Left renal pelvis (tissue), 4 donors: ENCODE results near the gene KLHL24. TPM values are rescaled to one million over a fixed set of nuclear protein-coding genes. Genes with fewer than 3 reads are reported as not detected.
"Not testable (repeated sequence)": the region's sequence is repeated elsewhere in the genome, so short reads cannot be mapped to it uniquely, and the experiment has no call there.

ENCODE experiments used
- DNase-seq, 4 donors: peaks; one replicate each; pipeline ENCODE4 v3.0.0-alpha.2; 2013; ENCODE audit warnings: low read depth in 4 of 4, low spot score in 3 of 4
- polyA plus RNA-seq, 4 donors: library from polyadenylated mRNA; unstranded; fragments of 120-200 nt; gene quantifications; one replicate each; pipeline ENCODE4 v1.2.1, GENCODE V29; 2013; ENCODE audit not compliant: insufficient read length in 4 of 4

Gene KLHL24
- polyA plus RNA-seq, 4 donors, result 40.5 to 53.9 (median 47.2) TPM

DNA sequence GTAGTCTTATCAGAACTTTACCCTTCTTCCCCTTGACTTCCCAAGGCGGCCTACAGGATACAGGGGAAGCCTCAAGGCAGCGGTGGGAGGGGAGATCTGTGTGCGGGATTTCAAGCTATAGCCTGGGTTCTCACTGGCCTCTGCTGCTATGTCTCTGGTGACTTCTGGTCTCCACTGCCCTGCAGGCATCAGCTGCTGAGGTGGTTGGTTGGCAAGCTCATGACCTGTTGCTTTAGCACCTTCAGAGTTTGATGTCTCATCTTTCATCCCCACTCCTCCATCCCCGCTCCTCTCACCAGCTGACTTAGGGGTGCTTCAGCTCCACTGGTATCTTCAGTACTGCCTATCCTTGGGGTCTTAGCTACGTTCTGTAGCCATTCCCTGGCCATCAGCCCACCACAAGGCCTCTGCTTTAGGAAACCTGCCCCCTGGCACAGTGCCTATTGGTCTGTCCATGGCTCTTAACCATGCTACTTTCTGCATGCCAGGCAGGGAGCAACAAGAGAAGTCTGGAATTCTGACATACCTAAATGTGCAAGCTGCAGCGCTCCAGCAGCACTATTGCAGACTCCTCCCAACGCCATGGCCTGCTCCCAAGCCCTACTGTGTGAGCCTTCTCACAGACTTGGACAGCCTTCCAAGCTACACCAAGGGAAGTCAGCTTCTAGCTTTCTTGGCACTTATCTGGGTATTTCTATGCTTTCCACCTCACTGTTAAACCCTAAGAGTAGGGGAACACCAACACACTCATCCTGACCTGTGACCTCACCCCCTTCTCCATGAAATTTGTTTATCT is 60.3 kb downstream of the KLHL24 start:
- DNase-seq, result no peak

DNA sequence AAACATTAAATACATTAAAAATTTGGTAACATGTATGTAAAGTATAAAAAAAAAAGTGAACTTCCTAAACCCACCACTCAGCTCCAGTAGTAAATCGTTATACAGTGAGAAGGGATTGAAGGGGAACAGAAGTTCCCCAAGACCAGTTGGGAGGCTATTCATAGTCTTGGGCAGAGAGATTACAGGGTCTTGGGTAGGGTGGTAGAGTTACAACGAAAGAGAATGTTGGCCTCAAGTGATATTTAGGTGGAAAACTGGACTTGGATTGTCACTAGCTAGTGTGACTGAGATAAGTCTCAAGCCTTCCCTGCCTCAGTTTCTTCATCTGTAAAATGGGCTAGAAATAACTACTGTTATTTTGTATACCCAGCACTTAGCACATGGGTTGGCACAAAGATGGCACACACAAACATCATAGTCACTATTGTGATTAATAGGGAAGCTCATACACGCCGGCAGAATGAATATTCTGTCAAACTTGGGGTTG is 61.7 kb downstream of the KLHL24 start:
- peak in 1 of 4 donors; percentile 8 for DNase-seq

DNA sequence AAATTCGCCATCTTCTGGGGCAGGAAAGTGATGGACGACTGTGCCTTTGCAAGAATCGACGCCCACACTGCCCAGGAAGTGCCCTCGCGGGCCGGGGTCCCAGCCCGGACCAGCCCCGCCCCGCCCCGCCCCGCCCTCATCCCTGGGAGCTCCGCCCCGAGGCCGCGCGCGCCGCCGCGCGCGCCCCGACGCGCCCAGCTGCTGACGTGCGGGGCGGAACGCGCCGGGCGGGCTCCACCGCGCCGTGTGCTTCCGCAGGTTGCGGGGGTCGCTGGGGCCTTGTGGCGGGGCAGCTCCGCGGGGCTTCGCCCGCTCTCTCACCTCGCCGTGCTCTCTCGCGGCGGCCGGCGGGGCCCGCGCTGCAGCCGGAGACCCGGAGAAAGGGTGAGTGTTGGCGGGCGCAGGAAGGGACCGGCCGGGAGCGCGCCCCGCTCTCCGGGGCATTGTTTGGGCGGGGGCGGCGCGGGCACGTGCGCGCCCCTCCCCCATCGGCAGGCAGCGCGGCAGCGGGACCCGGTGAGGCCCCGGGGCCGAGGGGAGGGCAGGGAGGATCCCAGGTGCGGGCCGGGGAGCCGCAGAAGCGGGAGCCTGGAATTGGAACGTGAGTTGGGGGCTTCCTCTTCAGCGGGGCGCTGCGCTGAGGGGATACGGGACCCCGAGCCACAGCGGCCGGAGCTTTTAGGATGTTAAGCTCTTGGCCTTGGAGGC is 62.3 kb downstream of the KLHL24 start, which contains the start of gene YEATS2:
Gene YEATS2, plus strand, starts transcription at position 188 of the 708 bp plus-strand sequence. CDS start 17,366 bp downstream, outside the sequence.
- DNase-seq, result peak; percentile 38 to 70 (median 60)

DNA sequence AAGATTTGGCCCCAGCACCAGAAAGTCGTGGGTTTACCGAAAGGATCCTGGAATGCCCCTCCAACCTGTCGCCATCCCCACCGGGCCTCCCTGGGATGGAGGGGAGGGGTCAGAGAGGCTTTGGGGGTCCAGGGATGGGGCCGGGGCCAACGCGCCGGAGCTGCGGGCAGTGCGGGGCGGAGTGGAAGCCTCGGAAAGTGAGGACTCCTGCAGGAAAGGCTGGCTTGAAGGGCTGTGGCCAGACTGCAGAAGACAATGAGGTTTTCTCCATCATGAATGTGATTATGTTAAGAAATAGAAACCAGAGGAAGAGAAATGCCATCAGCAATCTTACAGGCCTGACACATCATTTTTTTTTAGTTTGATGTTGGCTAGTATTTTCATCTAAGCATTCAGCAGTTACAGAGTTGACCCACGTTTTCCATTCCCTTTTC is 62.9 kb downstream of the KLHL24 start:
- peak in 1 of 4 donors; percentile 31 for DNase-seq

DNA sequence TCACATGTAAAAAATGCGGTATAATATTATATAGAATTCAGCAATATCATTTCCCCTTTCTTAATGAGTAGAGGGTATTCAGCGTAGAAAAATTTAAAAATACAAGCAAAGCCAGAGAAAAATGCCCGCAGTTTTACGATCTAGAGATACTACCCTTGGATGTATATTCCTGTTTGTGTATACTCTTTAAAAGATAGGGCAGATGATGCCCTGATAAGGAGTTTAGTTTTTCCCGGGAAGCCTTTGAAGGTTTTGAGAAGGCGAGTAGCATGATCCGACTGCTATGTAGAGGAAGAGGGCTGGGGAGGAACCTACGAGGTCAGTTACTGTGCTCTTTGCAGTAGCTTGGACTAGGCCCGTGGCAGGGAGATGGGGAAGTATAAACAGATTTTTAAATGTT is 63.3 kb downstream of the KLHL24 start:
- DNase-seq, result no peak

DNA sequence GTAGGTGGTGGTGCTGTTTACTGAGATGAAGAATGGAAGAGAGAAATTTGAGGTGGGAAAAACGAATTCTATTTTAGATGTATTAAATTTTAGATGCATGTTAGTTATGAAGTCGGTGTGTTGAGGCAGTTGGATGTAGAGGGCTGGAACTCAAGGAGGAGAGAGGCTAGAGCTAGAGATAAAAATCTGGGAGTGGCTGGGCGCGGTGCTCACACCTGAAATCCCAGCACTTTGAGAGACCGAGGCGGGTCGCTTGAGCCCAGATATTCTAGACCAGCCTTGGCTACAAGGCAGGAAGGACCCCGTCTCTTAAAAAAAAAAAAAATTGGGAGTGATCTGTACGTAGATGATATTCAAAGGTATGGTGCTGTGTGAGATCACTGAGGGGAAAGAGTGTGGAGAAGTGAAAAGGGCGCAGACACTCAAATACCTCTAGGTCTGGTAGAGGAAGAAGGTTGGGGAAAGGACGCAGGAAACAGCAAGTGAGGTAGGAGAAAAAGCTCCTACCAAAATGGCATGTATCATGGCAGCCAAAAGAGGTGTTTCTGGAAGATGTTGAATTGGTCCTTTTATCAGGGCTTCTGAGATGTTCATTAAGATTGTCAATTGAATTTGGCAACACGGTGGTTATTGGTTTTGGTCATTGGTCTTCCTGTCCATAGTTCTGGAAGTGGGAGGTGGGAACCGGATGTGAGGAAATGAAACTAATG is 64.0 kb downstream of the KLHL24 start:
- DNase-seq, result no peak

DNA sequence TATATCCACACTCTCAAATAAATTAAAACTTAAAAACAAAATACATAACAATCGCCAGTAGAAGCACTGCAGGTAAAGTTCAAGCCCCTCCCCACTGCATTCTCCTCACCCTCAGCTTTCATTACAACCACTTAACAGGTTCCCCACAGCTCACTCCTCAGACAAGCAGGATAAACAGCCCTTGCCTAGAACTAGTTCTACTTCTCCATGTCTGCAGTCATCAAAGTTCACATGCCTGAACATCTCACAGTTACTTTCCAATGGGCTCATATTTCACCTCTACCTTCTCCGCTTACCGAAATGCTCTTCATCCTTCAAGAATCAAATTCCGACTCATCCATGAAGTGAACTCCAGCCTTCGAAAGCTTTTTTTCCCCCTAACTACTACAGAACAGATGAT is 66.3 kb downstream of the KLHL24 start:
- no peak for DNase-seq

DNA sequence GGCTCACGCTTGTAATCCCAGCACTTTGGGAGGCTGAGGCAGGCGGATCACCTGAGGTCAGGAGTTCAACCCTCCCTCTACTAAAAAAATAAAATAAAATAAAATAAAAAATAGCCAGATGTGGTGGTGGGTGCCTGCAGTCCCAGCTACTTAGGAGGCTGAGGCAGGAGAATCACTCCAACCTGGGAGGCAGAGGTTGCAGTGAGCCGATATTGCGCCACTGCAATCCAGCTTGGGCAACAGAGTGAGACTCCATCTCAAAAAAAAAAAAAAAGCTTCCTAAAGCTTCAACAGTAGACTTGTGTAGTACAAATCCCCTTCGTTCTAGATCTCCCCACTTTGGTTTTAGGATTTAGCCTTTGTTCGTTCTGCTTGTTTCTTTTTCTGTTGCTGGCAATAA is 68.5 kb downstream of the KLHL24 start:
- not testable (repeated sequence) for DNase-seq

DNA sequence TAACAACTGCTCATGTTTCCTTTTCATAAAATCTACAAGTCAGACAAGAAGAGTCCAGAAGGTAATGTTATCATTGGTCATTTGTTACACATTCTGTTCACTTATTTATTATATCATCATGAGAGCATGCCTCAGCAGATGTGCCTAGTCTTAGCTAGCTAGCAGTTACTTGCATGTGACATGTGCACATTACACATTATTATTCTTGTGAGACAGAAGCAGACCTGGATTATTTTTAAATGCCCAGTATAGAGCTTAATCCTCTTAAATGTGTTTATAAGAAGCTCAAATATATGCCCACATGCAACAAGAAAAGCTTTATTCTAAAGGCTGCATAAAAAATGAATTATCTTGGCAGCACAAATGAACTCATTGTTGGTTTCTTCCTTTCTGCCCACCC is 74.8 kb downstream of the KLHL24 start:
- DNase-seq, result no peak

DNA sequence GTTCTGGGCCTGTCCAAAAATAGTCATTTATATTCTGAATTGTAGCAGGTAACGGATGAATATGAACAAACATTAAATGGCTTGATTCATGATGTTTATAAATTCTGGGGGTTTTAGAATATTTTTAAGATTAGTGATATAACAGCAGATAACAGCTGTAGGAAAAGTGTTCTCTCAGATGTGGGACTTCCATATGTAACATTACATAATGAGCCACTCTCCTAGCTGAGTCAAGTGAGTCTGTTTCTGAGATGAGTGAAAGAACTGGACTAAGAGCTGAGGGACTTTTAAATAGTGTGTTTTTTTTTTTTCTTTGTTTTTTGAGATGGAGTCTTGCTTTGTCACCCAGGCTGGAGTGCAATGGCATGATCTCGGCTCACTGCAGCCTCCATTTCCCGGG is 76.1 kb downstream of the KLHL24 start:
- no peak for DNase-seq

DNA sequence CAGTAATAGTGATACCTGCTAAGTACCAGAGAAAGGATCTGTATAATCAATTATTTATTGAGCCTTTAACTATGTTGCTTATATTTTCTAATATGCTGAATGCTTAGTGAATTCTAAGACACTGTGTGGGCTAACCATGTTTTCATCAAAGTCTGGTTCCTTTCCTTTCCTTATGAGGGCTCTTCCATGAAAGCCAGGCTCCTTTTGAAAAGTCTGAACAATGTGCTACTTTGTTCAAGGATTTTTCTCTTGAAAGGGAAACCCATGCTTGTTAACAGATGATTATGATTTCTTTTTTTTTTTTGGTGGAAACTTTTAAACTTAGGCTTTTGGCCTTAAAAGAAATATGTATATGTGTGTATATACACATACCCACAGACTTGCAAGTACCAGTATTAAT is 79.2 kb downstream of the KLHL24 start:
- no peak for DNase-seq

DNA sequence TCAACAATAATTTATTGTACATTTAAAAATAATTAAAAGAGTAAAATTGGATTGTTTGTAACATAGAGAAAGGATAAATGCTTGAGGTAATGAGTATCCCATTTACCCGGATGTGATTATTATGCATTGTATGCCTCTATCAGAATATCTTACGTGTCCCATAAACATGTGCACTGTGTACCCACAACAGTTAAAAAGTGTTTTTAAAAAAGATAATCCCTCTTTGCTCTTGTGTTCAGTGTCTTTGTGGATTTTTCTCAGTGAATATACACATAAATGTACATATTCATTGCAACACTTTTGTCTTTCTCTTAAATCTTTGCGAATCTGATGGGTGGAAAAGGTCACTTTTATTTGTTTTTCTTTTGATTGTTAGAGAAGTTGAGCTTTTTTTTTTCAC is 82.6 kb downstream of the KLHL24 start:
- no peak for DNase-seq

DNA sequence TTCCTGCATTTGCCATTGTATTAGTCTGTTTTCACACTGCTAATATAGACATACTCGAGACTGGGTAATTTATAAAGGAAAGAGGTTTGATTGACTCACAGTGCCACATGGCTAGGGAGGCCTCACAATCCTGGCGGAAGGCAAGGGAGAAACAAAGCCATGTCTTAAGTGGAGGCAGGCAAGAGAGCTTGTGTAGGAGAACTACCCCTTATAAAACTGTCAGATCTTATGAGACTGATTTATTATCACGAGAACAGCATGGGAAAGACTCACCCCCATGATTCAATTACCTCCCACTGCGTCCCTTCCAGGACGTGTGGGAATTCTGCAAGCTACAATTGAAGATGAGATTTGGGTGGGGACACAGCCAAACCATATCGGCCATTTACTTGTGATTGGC is 90.0 kb downstream of the KLHL24 start:
- no peak for DNase-seq

DNA sequence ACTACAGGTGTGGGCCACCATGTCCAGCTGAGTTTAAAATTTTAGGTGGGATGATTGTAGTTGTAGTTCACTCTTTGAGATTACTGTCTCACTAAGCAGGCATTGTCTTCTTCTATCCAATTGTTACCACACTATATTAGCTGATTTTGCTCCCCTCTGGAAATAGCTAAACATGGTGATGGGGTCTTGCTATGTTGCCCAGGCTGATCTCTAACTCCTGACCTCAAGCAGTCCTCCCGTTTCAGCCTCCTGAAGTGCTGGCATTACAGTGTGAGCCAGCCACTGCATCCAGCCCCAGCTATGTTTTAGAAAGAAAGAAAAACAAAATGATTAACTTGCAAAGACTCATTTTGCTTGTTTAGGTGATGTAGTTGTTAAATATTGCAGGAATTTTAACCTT is 92.8 kb downstream of the KLHL24 start:
- DNase-seq, result no peak

DNA sequence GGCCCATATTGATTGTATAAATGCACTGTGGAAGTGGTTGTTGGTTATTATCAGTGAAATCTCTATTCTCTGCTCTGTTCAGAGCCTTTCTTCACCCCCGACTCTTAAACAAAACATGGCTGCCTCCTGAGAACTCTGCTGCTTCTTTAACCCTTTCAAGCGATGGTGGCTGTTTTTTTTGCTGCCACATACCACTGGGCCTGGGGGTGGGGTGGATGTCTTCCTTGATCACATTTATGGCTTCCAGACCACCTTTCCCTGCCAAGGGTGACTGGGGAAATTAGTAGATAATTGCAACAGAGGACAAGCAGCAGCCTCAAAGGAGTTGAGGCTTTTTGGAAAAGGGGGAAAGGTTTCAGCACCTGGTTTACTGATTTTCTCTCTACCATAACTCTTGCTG is 94.9 kb downstream of the KLHL24 start:
- no peak for DNase-seq

DNA sequence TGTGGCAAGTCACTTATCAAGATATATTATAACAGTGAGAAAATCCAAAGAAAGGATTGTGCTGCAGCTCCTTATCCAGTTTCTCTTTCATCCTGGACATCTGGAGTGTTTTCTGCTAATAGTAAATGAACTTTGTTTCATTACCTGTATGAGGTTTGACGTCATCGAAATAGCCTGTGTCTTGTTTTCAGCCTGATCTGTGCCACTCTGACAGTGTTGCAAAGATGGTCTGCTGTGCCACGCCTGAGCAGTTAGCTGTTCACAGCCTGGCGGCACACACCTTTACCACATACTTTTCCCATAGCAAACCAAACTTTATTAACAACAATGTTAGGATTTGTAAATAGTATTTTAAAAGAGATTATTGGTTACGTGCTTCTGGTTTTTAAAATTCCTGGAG is 96.2 kb downstream of the KLHL24 start:
- DNase-seq, result no peak

DNA sequence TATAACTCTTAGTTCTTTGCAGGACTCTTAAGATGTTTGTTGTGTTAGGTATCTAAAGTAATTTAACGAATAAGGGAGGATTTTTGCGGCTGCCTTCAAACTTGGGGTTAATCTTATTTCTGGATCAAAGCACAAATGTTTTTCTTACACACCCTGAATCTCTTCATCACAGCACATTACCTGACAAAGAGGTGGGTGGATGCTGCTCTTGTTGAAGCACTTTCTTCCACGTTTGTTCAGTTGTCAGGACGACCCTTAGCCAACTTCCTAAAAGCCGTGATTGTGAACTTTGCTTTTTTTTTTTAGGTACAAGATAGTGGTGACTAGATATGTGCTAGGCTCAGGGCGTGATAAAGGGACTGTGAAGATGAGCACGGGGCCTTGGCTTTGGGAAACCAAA is 98.1 kb downstream of the KLHL24 start:
- DNase-seq, result no peak
